ENCODE data around the gene PLAAT5.

GRCh38 chr11:63491240-63491587, 247 bp upstream of the PLAAT5 start:
- TF ChIP-seq ZFX (IDR thresholded peaks at IDR 0.05) = no peak
- TF ChIP-seq CTCF (conservative IDR thresholded peaks at IDR 0.05) = no peak

Data from C4-2B (cell line).